Mesendoderm (in vitro differentiated cells): ENCODE results near the gene TCF15.
A peak's percentile ranks its signal among the peaks of the same experiment; 100 is the strongest.

Experiments
- DNase-seq: peaks from one replicate; pipeline ENCODE4 v3.0.0; 2013
- H2AK5ac ChIP-seq: 2 replicates; pipeline ENCODE4 v1.6.1; 2013; ENCODE audit warnings: low read length, inconsistent platforms
- H2BK120ac ChIP-seq: 2 replicates; pipeline ENCODE4 v1.6.1; 2013; ENCODE audit warnings: low read depth, mild to moderate bottlenecking, low read length, moderate library complexity, mixed read lengths
- H2BK15ac ChIP-seq: replicated peaks from 2 replicates; pipeline ENCODE4 v1.6.1; 2013; ENCODE audit warnings: low read depth, mild to moderate bottlenecking, moderate library complexity
- H2BK5ac ChIP-seq: 2 replicates; pipeline ENCODE4 v1.6.1; 2013; ENCODE audit warnings: low read length, inconsistent platforms
- H3K18ac ChIP-seq: 2 replicates; pipeline ENCODE4 v1.6.1; 2013; ENCODE audit warnings: mild to moderate bottlenecking, low read length, mixed read lengths
- H3K23ac ChIP-seq: one replicate; pipeline ENCODE4 v1.6.1; 2013; ENCODE audit warnings: low read length
- H3K27ac ChIP-seq: 2 replicates; pipeline ENCODE4 v1.5.1; 2013; ENCODE audit warnings: low read depth, mild to moderate bottlenecking, inconsistent platforms, low read length, moderate library complexity
- H3K27me3 ChIP-seq: 2 replicates; pipeline ENCODE4 v1.6.1; 2013; ENCODE audit warnings: low read length, control low read depth, mild to moderate bottlenecking, inconsistent platforms; ENCODE audit not compliant: insufficient read depth, poor library complexity
- H3K36me3 ChIP-seq: 2 replicates; pipeline ENCODE4 v1.6.1; 2013; ENCODE audit warnings: low read length, inconsistent platforms; ENCODE audit not compliant: control insufficient read depth, insufficient read depth
- H3K4ac ChIP-seq: one replicate; pipeline ENCODE4 v1.6.1; 2013; ENCODE audit warnings: low read depth, mild to moderate bottlenecking, low read length, moderate library complexity
- H3K4me1 ChIP-seq: 2 replicates; pipeline ENCODE4 v1.6.1; 2013; ENCODE audit warnings: low read depth, low read length, inconsistent platforms; ENCODE audit not compliant: control insufficient read depth
- H3K4me2 ChIP-seq: 2 replicates; pipeline ENCODE4 v1.6.1; 2013; ENCODE audit warnings: low read length
- H3K4me3 ChIP-seq: 2 replicates; pipeline ENCODE4 v1.5.1; 2013; ENCODE audit warnings: mild to moderate bottlenecking, low read length
- H3K56ac ChIP-seq: one replicate; pipeline ENCODE4 v1.6.1; 2013; ENCODE audit warnings: low read length
- H3K79me1 ChIP-seq: 2 replicates; pipeline ENCODE4 v1.6.1; 2013; ENCODE audit warnings: low read length, inconsistent platforms
- H3K79me2 ChIP-seq: 2 replicates; pipeline ENCODE4 v1.6.1; 2013; ENCODE audit warnings: mild to moderate bottlenecking, low read length; ENCODE audit not compliant: control insufficient read depth, insufficient read depth
- H3K9ac ChIP-seq: 2 replicates; pipeline ENCODE4 v1.6.1; 2013; ENCODE audit warnings: low read length, inconsistent platforms
- H4K5ac ChIP-seq: one replicate; pipeline ENCODE4 v1.6.1; 2013; ENCODE audit warnings: low read length
- H4K8ac ChIP-seq: one replicate; pipeline ENCODE4 v1.6.1; 2013; ENCODE audit warnings: low read depth, mild to moderate bottlenecking, control low read depth, low read length, moderate library complexity
- WGBS: extraction: QIAGEN DNeasy Blood & Tissue Kit; methylation state at CpG from one replicate; pipeline ENCODE4 v1.1.7; 2013; ENCODE audit warnings: low lambda C conversion rate, missing lambda C conversion rate; ENCODE audit not compliant: insufficient coverage; ENCODE audit errors: extremely low coverage; 5-methylcytosine and 5-hydroxymethylcytosine counted together

TCF15 gene

DNA sequence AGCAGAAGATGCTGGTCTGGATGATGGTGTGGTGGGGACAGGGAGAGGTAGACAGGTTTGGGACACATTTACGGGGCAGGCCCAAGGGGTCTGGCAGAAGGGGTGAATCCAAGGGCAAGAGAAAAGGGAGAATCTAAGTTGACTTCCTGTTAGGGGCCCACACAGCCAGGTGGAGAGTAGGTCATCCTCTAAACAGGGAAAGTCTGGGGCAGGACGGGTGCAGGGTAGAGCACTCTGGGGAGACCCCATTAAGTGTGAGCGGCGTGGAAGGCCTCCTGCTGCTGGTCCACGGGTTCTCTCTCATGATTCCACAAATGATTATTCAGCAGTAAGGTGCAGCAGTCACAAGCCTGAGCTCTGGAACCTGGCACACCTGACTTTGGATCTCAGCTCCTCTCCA is 40.2 kb upstream of the TCF15 start:
- no peak for DNase-seq
- Histone ChIP-seq H3K79me1 (peaks cover 2% of the 10 kb centered on the region), H3K79me2 (no peaks in the 10 kb centered on the region), H2BK120ac (no peak overlapping the region), H3K27ac (no peak overlapping the region), H2BK5ac (no peak overlapping the region), H3K23ac (no peak overlapping the region), H3K27me3 (no peaks in the 10 kb centered on the region), H3K4me2 (no peak overlapping the region), H3K18ac (no peak overlapping the region), H2AK5ac (no peak overlapping the region), H3K9ac (no peak overlapping the region), H4K5ac (no peak overlapping the region), H4K8ac (no peak overlapping the region), H3K4me3 (no peak overlapping the region), H3K56ac (no peak overlapping the region), H3K4me1 (peaks cover 7% of the 10 kb centered on the region), H2BK15ac (no peak overlapping the region), H3K36me3 (peaks cover 3% of the 10 kb centered on the region), H3K4ac (no peak overlapping the region)
- WGBS: no CpG with 5 or more reads among the region's 5 CpGs

- Histone ChIP-seq H3K27me3 (no peaks in the 10 kb centered on the region), H2AK5ac (no peak overlapping the region), H3K23ac (no peak overlapping the region), H2BK15ac (no peak overlapping the region), H3K4me1 (peaks cover 2% of the 10 kb centered on the region), H2BK5ac (no peak overlapping the region), H3K79me2 (no peaks in the 10 kb centered on the region), H4K5ac (no peak overlapping the region), H3K4me2 (no peak overlapping the region), H3K56ac (no peak overlapping the region), H3K18ac (no peak overlapping the region), H3K79me1 (peaks cover 2% of the 10 kb centered on the region), H4K8ac (no peak overlapping the region), H3K4me3 (no peak overlapping the region), H3K36me3 (peaks cover 3% of the 10 kb centered on the region), H3K9ac (no peak overlapping the region), H3K27ac (no peak overlapping the region), H3K4ac (no peak overlapping the region), H2BK120ac (no peak overlapping the region)
- no peak for DNase-seq
- WGBS: no CpG with 5 or more reads among the region's 2 CpGs
Measured at GRCh38 chr20:647479-648019, 37.4 kb upstream of the TCF15 start.

DNA sequence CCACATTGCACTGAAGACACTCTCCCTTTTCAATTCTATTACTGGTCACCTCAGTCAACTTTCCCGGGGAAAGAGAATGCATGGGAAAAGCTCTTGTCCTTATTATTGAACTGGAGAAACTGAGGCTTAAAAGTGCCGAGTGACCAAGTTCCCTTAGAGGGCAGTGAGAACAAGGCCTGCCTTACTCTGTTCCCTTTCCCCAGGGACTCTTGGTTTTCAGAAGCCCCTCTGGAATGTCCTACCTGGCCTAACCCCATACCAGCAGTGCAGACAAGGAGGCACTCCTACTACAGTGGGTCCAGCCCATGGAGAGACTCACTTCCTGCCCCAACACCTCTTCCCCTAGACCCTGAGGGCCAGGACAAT is 36.7 kb upstream of the TCF15 start:
- H3K79me2 ChIP-seq: no peaks in the 10 kb centered on the region
- H3K23ac ChIP-seq: no peak overlapping the region
- H4K5ac ChIP-seq: no peak overlapping the region
- no peak overlapping the region for H3K4ac ChIP-seq
- H2BK120ac ChIP-seq: no peak overlapping the region
- H3K27me3 ChIP-seq: no peaks in the 10 kb centered on the region
- H3K4me3 ChIP-seq: no peak overlapping the region
- H4K8ac ChIP-seq: no peak overlapping the region
- H3K56ac ChIP-seq: no peak overlapping the region
- WGBS: no CpG with 5 or more reads among the region's 2 CpGs
- H2BK15ac ChIP-seq: no peak overlapping the region
- H3K79me1 ChIP-seq: no peaks in the 10 kb centered on the region
- no peak overlapping the region for H2AK5ac ChIP-seq
- no peak for DNase-seq
- no peak overlapping the region for H2BK5ac ChIP-seq
- peaks cover 3% of the 10 kb centered on the region for H3K36me3 ChIP-seq
- no peak overlapping the region for H3K9ac ChIP-seq
- no peak overlapping the region for H3K4me2 ChIP-seq
- H3K18ac ChIP-seq: no peak overlapping the region
- no peaks in the 10 kb centered on the region for H3K4me1 ChIP-seq
- H3K27ac ChIP-seq: no peak overlapping the region

DNA sequence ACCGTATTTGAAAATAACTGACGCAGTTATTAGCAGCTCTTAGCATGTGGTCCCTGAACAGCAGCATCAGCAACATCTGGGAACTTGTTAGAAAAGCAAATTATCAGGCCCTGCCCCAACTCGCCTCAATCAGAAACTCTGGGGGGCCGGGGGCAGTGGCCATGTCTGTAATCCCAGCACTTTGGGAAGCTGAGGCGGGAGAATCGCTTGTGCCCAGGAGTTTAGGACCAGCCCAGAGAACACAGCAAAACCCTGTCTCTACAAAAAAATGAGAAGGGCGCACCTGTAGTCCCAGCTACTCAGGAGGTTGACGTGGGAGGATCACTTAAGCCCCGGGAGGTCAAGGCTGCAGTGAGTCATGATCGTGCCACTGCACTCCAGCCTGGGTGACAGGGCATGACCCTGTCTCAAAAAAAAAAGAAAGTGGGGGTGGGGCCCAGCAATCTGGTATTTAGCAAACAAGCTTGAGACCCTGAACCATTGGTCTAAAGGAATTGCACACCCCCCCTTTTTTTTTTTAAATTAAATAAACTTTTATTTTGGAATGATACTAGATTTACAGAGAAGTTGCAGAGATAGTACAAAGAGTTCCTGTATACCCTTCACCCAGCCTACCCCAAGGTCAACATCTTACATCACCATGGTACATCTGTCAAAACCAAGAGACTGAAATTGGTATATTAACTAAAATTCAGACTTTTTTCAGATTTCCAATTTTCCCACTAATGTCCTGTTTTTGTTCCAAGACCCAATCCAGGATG is 36.2 kb upstream of the TCF15 start:
- Histone ChIP-seq H3K18ac (no peak overlapping the region), H2BK5ac (no peak overlapping the region), H2BK120ac (no peak overlapping the region), H3K27ac (no peak overlapping the region), H2AK5ac (no peak overlapping the region), H4K5ac (no peak overlapping the region), H3K79me2 (no peaks in the 10 kb centered on the region), H4K8ac (no peak overlapping the region), H3K4me1 (no peaks in the 10 kb centered on the region), H2BK15ac (no peak overlapping the region), H3K4me2 (no peak overlapping the region), H3K56ac (no peak overlapping the region), H3K4me3 (no peak overlapping the region), H3K23ac (no peak overlapping the region), H3K79me1 (no peaks in the 10 kb centered on the region), H3K36me3 (peaks cover 3% of the 10 kb centered on the region), H3K9ac (no peak overlapping the region), H3K27me3 (no peaks in the 10 kb centered on the region), H3K4ac (no peak overlapping the region)
- WGBS: no CpG with 5 or more reads among the region's 10 CpGs
- DNase-seq: no peak

DNA sequence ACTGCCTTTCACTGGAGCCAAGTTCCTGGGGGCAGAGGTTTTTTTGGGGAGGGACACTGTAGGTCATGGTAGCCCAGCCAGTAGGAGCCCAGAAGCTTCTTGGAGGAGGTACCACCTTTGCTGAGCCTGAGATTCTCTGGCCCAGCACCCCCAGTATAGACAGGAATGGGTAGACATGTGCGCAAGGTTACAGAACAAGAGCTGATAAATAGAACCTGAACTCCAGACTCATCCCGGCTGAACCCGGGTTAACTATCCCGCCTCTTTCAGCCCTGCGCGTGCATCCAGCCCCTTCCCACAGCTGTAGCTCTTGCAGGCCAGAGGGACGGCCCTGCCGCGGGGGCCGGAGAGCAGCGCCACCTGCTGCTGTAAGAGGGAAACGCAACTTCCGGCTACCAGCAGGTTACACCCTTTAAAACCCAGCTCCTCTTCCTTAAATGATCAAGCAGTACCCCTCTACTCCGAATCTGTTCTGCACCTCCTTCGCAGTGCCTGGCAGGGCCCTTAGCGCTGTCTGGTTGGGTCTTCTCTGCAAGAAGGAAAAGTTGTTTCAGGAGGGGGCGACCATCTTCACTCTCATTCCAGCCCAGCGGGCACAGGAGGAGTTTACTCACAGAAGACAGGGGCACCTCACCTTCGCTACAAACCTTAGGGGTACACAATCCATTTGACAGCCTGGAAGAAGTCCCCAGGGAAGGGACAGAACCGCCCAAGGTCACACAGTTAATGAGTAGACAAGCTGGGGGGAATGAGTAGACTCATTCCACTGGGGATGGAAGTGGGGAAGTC is 35.4 kb upstream of the TCF15 start:
- Histone ChIP-seq H3K9ac (no peak overlapping the region), H3K79me1 (no peaks in the 10 kb centered on the region), H3K4me3 (no peak overlapping the region), H3K4me2 (no peak overlapping the region), H3K4me1 (no peaks in the 10 kb centered on the region), H3K27me3 (no peaks in the 10 kb centered on the region), H4K8ac (no peak overlapping the region), H3K23ac (no peak overlapping the region), H2BK15ac (no peak overlapping the region), H3K18ac (no peak overlapping the region), H3K36me3 (peaks cover 3% of the 10 kb centered on the region), H2BK120ac (no peak overlapping the region), H4K5ac (no peak overlapping the region), H3K4ac (no peak overlapping the region), H3K79me2 (no peaks in the 10 kb centered on the region), H3K56ac (peak overlapping the region; percentile 65), H3K27ac (no peak overlapping the region), H2AK5ac (no peak overlapping the region), H2BK5ac (no peak overlapping the region)
- peak; percentile 86 for DNase-seq
- WGBS: no CpG with 5 or more reads among the region's 20 CpGs
